K562 (cell line): ENCODE data around the gene UBE2K. TPM values are rescaled to one million over a fixed set of nuclear protein-coding genes. Genes with fewer than 3 reads are reported as not detected.
A peak's percentile ranks its signal among the peaks of the same experiment; 100 is the strongest.

Source experiments
- ATAC-seq: fragments of 200-7000 bp; cut with Tn5 transposase; 3 replicates; pipeline ENCODE4 v1.9.1; 2020; ENCODE audit warnings: moderate library complexity
- BruUV-seq: library from RNA; stranded (reverse); fragments of 400-500 nt; replicated peaks from 2 replicates; lab custom pipeline; 2021; lab: Mats Ljungman, UMichigan
- CTCF ChIA-PET: fragments of 300-600 bp; formaldehyde crosslinking; extraction: SDS; loops from one replicate; lab custom pipeline; 2021; ENCODE audit warnings: low intra/inter-chr PET ratio; lab: Yijun Ruan, JAX
- POLR2A ChIA-PET: fragments of 300-600, 350-650 bp; sonication (Branson Sonifier 250); formaldehyde crosslinking; extraction: SDS; loops from one replicate; lab custom pipeline; 2021; ENCODE audit warnings: antibody characterized with exemption, inconsistent platforms; lab: Yijun Ruan, JAX
- DNase-seq, 4 experiments: peaks; one replicate each; pipeline versions ENCODE4 v3.0.0 to v3.0.0-alpha.2; 2011 to 2018; ENCODE audit warnings: low spot score in 3 of 4, mixed read lengths in 3 of 4; ENCODE audit errors: extremely low read depth in 1 of 4
- FAIRE-seq: peaks from 2 replicates; lab custom pipeline; 2011; peaks lifted over from hg19 to GRCh38; lab: Jason Lieb, UNC
- H2AFZ ChIP-seq: 2 replicates; pipeline ENCODE4 v1.6.0; 2011; ENCODE audit warnings: low read depth, low read length, control low read depth, inconsistent platforms
- H3K27ac ChIP-seq: fragments of 200-600 bp; 3 replicates; pipeline ENCODE4 v1.8.0; 2011; ENCODE audit warnings: low read depth, mild to moderate bottlenecking, control low read depth, inconsistent platforms, low read length, moderate library complexity, mixed read lengths; ENCODE audit errors: extremely low read depth
- H3K27me3 ChIP-seq, 2 experiments: fragments of 300-600 bp in 1 of 2; 2 replicates in 1 of 2; 3 replicates in 1 of 2; pipeline versions ENCODE4 v1.6.0 to v1.8.0; 2011; ENCODE audit warnings: inconsistent platforms in 2 of 2, low read length in 2 of 2, mild to moderate bottlenecking in 1 of 2, mixed read lengths in 1 of 2, moderate library complexity in 1 of 2; ENCODE audit not compliant: control insufficient read depth in 2 of 2, insufficient read depth in 2 of 2
- H3K36me3 ChIP-seq: fragments of 300-600 bp; 3 replicates; pipeline ENCODE4 v1.8.0; 2011; ENCODE audit warnings: mild to moderate bottlenecking, low read length, inconsistent platforms; ENCODE audit not compliant: control insufficient read depth, insufficient read depth
- H3K4me1 ChIP-seq, 2 experiments: fragments of 200-600 bp in 1 of 2; replicated peaks in 1 of 2; 2 replicates in 1 of 2; 3 replicates in 1 of 2; pipeline versions ENCODE4 v1.5.1 to v1.8.0; 2011; ENCODE audit warnings: inconsistent platforms in 2 of 2, low read length in 2 of 2, mild to moderate bottlenecking in 1 of 2, mixed read lengths in 1 of 2, moderate library complexity in 1 of 2; ENCODE audit not compliant: control insufficient read depth in 2 of 2, insufficient read depth in 2 of 2
- H3K4me2 ChIP-seq: 2 replicates; pipeline ENCODE4 v1.6.1; 2011; ENCODE audit warnings: low read length, control low read depth, inconsistent platforms, mixed read lengths; ENCODE audit not compliant: insufficient read depth
- H3K4me3 ChIP-seq: fragments of 200-600 bp; sonication (generic), shearing (Covaris generic); 2 replicates; pipeline ENCODE4 v1.5.1; 2016; ENCODE audit warnings: control low read depth, inconsistent platforms
- H3K79me2 ChIP-seq: fragments of 200-600 bp; 3 replicates; pipeline ENCODE4 v1.8.0; 2011; ENCODE audit warnings: low read length, inconsistent platforms; ENCODE audit not compliant: control insufficient read depth, insufficient read depth
- H3K9ac ChIP-seq, 2 experiments: 2 replicates each; pipeline versions ENCODE4 v1.6.0 to v1.6.1; 2011; ENCODE audit warnings: low read depth in 2 of 2, low read length in 2 of 2, control low read depth in 1 of 2, inconsistent platforms in 1 of 2, mild to moderate bottlenecking in 1 of 2, mixed read lengths in 1 of 2; ENCODE audit not compliant: insufficient read depth in 1 of 2
- H3K9me1 ChIP-seq: one replicate; pipeline ENCODE4 v1.6.0; 2011; ENCODE audit warnings: inconsistent platforms, mild to moderate bottlenecking, low read length, moderate library complexity; ENCODE audit not compliant: control insufficient read depth, insufficient read depth
- H3K9me3 ChIP-seq: replicated peaks from 2 replicates; pipeline ENCODE4 v1.5.1; 2011; ENCODE audit warnings: low read depth, low read length, inconsistent platforms; ENCODE audit not compliant: control insufficient read depth, insufficient read depth
- H4K20me1 ChIP-seq: replicated peaks from 2 replicates; pipeline ENCODE4 v1.6.1; 2011; ENCODE audit warnings: low read length, inconsistent platforms, mixed read lengths; ENCODE audit not compliant: control insufficient read depth, insufficient read depth
- BRD9 ChIP-seq: fragments of 450-650 bp; IDR thresholded peaks from 2 replicates; pipeline ENCODE4 v1.6.1; 2018; ENCODE audit warnings: low read depth; ENCODE audit not compliant: partially characterized antibody
- CREBBP ChIP-seq: IDR thresholded peaks from one replicate; pipeline ENCODE4 v1.6.1; 2012; ENCODE audit warnings: low read depth, mild to moderate bottlenecking, control low read depth, inconsistent platforms, low read length
- CTBP1 ChIP-seq: fragments of 450-650 bp; IDR thresholded peaks from 2 replicates; pipeline ENCODE4 v1.6.1; 2016; ENCODE audit warnings: borderline replicate concordance
- MGA ChIP-seq: fragments of 450-650 bp; IDR thresholded peaks from 2 replicates; pipeline ENCODE4 v1.6.1; 2016; ENCODE audit warnings: mild to moderate bottlenecking, moderate library complexity
- MTA2 ChIP-seq: fragments of 450-650 bp; IDR thresholded peaks from 2 replicates; pipeline ENCODE4 v1.6.1; 2016; ENCODE audit warnings: low read depth
- NR3C1 ChIP-seq: sonication (generic); formaldehyde crosslinking; IDR thresholded peaks from 2 replicates; pipeline ENCODE4 v1.8.1; 2022; ENCODE audit warnings: missing genetic modification reagents
- SREBF1 ChIP-seq: fragments of 150-350 bp; IDR thresholded peaks from 2 replicates; pipeline ENCODE4 v1.6.1; 2014; ENCODE audit warnings: antibody characterized with exemption, low read depth, low read length, borderline replicate concordance
- WHSC1 ChIP-seq: IDR thresholded peaks from one replicate; pipeline ENCODE4 v1.6.1; 2012; ENCODE audit warnings: low read length, control low read depth, inconsistent platforms
- XRCC3 ChIP-seq: fragments of 450-650 bp; IDR thresholded peaks from 2 replicates; pipeline ENCODE4 v1.6.1; 2017; ENCODE audit warnings: mild to moderate bottlenecking, moderate library complexity
- ZBTB1 ChIP-seq: sonication (generic); formaldehyde crosslinking; IDR thresholded peaks from 2 replicates; pipeline ENCODE4 v1.8.1; 2023; ENCODE audit warnings: missing genetic modification reagents, low read depth, mild to moderate bottlenecking, borderline replicate concordance
- ZFP30 ChIP-seq: fragments of 250-450 bp; sonication (Bioruptor Pico); IDR thresholded peaks from 2 replicates; pipeline ENCODE4 v1.8.0; 2022; ENCODE audit warnings: moderate library complexity, mild to moderate bottlenecking, inconsistent platforms, borderline replicate concordance
- ZNF24 ChIP-seq: fragments of 450-650 bp; IDR thresholded peaks from 2 replicates; pipeline ENCODE4 v1.6.1; 2016
- ZNF436 ChIP-seq: fragments of 250-450, 450-650 bp; sonication (Bioruptor Pico); formaldehyde crosslinking; IDR thresholded peaks from 2 replicates; pipeline ENCODE4 v1.7.0; 2020; ENCODE audit warnings: mild to moderate bottlenecking
- in situ Hi-C: fragments of 300-500 bp; cut with MboI; formaldehyde crosslinking; loops from 4 replicates; pipeline ENCODE4 v1.15.0; 2018; ENCODE audit warnings: inconsistent platforms, mixed read lengths
- intact Hi-C: fragments of 100-400 bp; cut with micrococcal nuclease; formaldehyde crosslinking; loops from 2 replicates; pipeline ENCODE4 v1.14.2; 2022
- polyA plus RNA-seq, 8 experiments: library from polyadenylated mRNA; depleted of rRNA in 4 of 8; stranded (reverse) in 5 of 8; unstranded in 3 of 8; fragments of >200 nt; fragmentation: Nextera tagmentation in 2 of 8; fragmentation: Illumina TruSeq in 1 of 8; extraction: Ambion mirVana in 2 of 8; extraction: Trizol in 1 of 8; gene quantifications; 2 replicates each; pipeline versions ENCODE4 v1.2.1 to v1.2.3, GENCODE V29; 2011 to 2014; ENCODE audit warnings: inconsistent platforms in 1 of 8, missing spikeins in 1 of 8
- total RNA-seq, 7 experiments: library from RNA; depleted of rRNA in 6 of 7; stranded (reverse); fragments of >200 nt in 6 of 7; fragmentation: Illumina TruSeq in 2 of 7; extraction: Trizol in 2 of 7; gene quantifications; 2 replicates each; pipeline versions ENCODE4 v1.2.1 to v1.2.3, GENCODE V29; 2011 to 2021; ENCODE audit warnings: low replicate concordance in 1 of 7

Gene UBE2K
- total and polyA plus RNA-seq, 9 of the 15 experiments (the other 6 are each of a cell fraction or from before 2014, with no cell fraction given) = 29.8 to 190 (median 62.6) TPM

DNA sequence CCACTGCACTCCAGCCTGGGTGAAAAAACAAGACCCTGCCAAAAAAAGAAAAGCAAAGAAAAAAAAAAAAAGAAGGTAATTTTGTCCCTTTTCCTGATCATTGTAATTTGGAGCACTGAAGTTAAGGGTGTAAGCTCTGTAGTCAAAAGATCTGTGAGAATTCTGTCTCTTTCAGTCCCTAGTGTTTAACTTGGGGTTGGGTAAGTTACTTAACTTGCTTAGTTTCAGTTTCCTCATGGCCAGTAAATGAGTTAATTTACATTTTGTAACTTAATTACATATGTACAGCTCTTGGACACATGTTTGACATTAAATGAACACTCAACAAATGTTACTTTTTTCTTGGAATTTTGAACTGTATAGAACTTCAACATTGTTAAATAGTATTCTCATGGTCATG, 10.9 kb upstream of the UBE2K start:
- Histone ChIP-seq H3K9me1 (no peaks in the 10 kb centered on the region), H3K9me3 (no peaks in the 10 kb centered on the region), H3K4me3 (no peak overlapping the region), H3K4me2 (no peak overlapping the region), H3K27ac (no peak overlapping the region), H3K4me1 (no peaks in the 10 kb centered on the region; a peak in 1 of 5 replicates), H3K79me2 (no peaks in the 10 kb centered on the region), H2AFZ (peak overlapping the region; percentile 12; the same call in 1 of the 2 replicates), H3K36me3 (no peaks in the 10 kb centered on the region), H3K9ac (no peak overlapping the region), H4K20me1 (no peaks in the 10 kb centered on the region), H3K27me3 (no peaks in the 10 kb centered on the region)
- FAIRE-seq (no peak), ATAC-seq (no peak), DNase-seq (no peak)
- no TSS peak for BruUV-seq
- POLR2A ChIA-PET = interaction anchor here (0.6 kb wide), 1 partner anchor 30 kb away, joined by 4 read pairs; no protein-coding TSS in a partner anchor
- CTCF ChIA-PET = no interaction called here
- in situ Hi-C loops (no loop called here), intact Hi-C loops (no loop called here)
- TF ChIP-seq CTBP1 = no peak
- TF ChIP-seq WHSC1 = no peak
- no peak for TF ChIP-seq NR3C1
- no peak for TF ChIP-seq CREBBP
- no peak for TF ChIP-seq ZBTB1 (CRISPR knock-in tag)
- no peak for TF ChIP-seq MGA
- no peak for TF ChIP-seq BRD9
- TF ChIP-seq ZFP30 (CRISPR knock-in tag) = no peak
- no peak for TF ChIP-seq MTA2
- no peak for TF ChIP-seq SREBF1
- no peak for TF ChIP-seq ZNF436 (CRISPR knock-in tag)
- TF ChIP-seq XRCC3 = no peak
- TF ChIP-seq ZNF24 = no peak
